OCI-LY1 (cell line): Measurements from ENCODE around the gene PNPT1.

Experiments
- H2AFZ ChIP-seq: fragments of 200-600 bp; sonication (generic), shearing (Covaris generic); 2 replicates; pipeline ENCODE4 v1.6.0; 2014; ENCODE audit warnings: antibody characterized with exemption, mild to moderate bottlenecking, low read length
- H3F3A ChIP-seq: fragments of 200-600 bp; sonication (generic), shearing (Covaris generic); 2 replicates; pipeline ENCODE4 v1.6.0; 2014; ENCODE audit warnings: mild to moderate bottlenecking, antibody characterized with exemption, low read length, moderate library complexity; ENCODE audit not compliant: insufficient read depth
- H3K27ac ChIP-seq: fragments of 200-600 bp; sonication (generic); 2 replicates; pipeline ENCODE4 v1.5.1; 2014; ENCODE audit warnings: low read length, mixed run types, mild to moderate bottlenecking, low read depth; ENCODE audit not compliant: poor library complexity, severe bottlenecking
- H3K27me3 ChIP-seq: fragments of 200-600 bp; sonication (generic); 2 replicates; pipeline ENCODE4 v1.6.0; 2014; ENCODE audit warnings: antibody characterized with exemption, mild to moderate bottlenecking, low read length, moderate library complexity; ENCODE audit not compliant: insufficient read depth
- H3K36me3 ChIP-seq: fragments of 200-600 bp; sonication (generic); 2 replicates; pipeline ENCODE4 v1.6.1; 2014; ENCODE audit warnings: mild to moderate bottlenecking, antibody characterized with exemption, low read length, moderate library complexity, mixed read lengths; ENCODE audit not compliant: insufficient read depth
- H3K4me1 ChIP-seq: fragments of 200-600 bp; sonication (generic); 2 replicates; pipeline ENCODE4 v1.5.1; 2014; ENCODE audit warnings: mild to moderate bottlenecking, low read length, moderate library complexity; ENCODE audit not compliant: insufficient read depth, severe bottlenecking
- H3K4me2 ChIP-seq: fragments of 200-600 bp; sonication (generic), shearing (Covaris generic); 2 replicates; pipeline ENCODE4 v1.6.1; 2014; ENCODE audit warnings: low read length
- H3K4me3 ChIP-seq: fragments of 200-600 bp; sonication (generic); 2 replicates; pipeline ENCODE4 v1.5.1; 2014; ENCODE audit warnings: low read length, low read depth, mild to moderate bottlenecking, mixed read lengths; ENCODE audit not compliant: poor library complexity, severe bottlenecking
- H3K79me2 ChIP-seq: fragments of 200-600 bp; shearing (Covaris generic); 2 replicates; pipeline ENCODE4 v1.6.1; 2016; ENCODE audit warnings: mixed run types, low read length, mixed read lengths; ENCODE audit not compliant: insufficient read depth
- H3K9ac ChIP-seq: fragments of 200-600 bp; sonication (generic), shearing (Covaris generic); 2 replicates; pipeline ENCODE4 v1.6.1; 2014; ENCODE audit warnings: mild to moderate bottlenecking, low read length, mixed read lengths
- H3K9me2 ChIP-seq: fragments of 200-600 bp; sonication (generic), shearing (Covaris generic); 2 replicates; pipeline ENCODE4 v1.6.1; 2014; ENCODE audit warnings: low read depth, mild to moderate bottlenecking, low read length, mixed read lengths
- H3K9me3 ChIP-seq: fragments of 200-600 bp; shearing (Covaris generic); 2 replicates; pipeline ENCODE4 v1.6.1; 2014; ENCODE audit warnings: low read length, mixed read lengths
- H4K20me1 ChIP-seq: fragments of 200-600 bp; sonication (generic), shearing (Covaris generic); 2 replicates; pipeline ENCODE4 v1.6.0; 2016; ENCODE audit warnings: mild to moderate bottlenecking, low read length; ENCODE audit not compliant: insufficient read depth
- EZH2 ChIP-seq: fragments of 200-600 bp; sonication (generic), shearing (Covaris generic); IDR thresholded peaks from 2 replicates; pipeline ENCODE4 v1.8.0; 2017; ENCODE audit warnings: borderline replicate concordance, mixed run types, mild to moderate bottlenecking, antibody characterized with exemption, low read length, moderate library complexity, mixed read lengths
- TF ChIP-seq, protein P1 (sequence below): fragments of 200-600 bp; sonication (generic), shearing (Covaris generic); IDR thresholded peaks from 2 replicates; pipeline ENCODE4 v1.5.1; 2017; ENCODE audit warnings: mild to moderate bottlenecking, antibody characterized with exemption, low read length, moderate library complexity, mixed read lengths

PNPT1 gene

DNA sequence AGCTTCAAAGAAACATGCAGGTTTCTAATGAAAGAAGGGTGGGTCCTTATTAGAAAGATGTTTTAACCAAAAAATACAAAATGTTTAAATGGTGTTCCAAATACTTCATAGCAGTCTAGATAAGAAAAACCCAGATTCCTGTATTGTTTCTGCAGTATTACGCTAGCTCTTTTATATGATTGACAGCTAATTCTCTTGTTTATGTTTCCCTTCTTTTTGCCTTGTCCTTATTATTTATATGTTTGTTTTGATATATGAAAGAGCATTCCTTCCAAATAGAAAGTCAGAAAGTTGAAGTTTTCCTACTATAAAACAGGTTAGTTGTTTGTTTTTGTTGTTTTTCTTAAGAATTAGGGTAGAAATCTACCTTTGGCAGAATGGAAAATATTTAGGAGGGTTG lies 41.1 kb upstream of the PNPT1 start:
- Histone ChIP-seq H3K9me2 (no peaks in the 10 kb centered on the region), H3K4me1 (no peaks in the 10 kb centered on the region), H3K4me3 (no peak overlapping the region), H2AFZ (no peak overlapping the region), H3K4me2 (no peak overlapping the region), H3K36me3 (no peaks in the 10 kb centered on the region), H3K79me2 (no peaks in the 10 kb centered on the region), H3F3A (no peaks in the 10 kb centered on the region), H3K9ac (no peak overlapping the region), H3K9me3 (no peaks in the 10 kb centered on the region), H4K20me1 (no peaks in the 10 kb centered on the region), H3K27ac (no peak overlapping the region), H3K27me3 (no peaks in the 10 kb centered on the region)
- TF ChIP-seq EZH2: no peak
- TF ChIP-seq, protein P1, sequence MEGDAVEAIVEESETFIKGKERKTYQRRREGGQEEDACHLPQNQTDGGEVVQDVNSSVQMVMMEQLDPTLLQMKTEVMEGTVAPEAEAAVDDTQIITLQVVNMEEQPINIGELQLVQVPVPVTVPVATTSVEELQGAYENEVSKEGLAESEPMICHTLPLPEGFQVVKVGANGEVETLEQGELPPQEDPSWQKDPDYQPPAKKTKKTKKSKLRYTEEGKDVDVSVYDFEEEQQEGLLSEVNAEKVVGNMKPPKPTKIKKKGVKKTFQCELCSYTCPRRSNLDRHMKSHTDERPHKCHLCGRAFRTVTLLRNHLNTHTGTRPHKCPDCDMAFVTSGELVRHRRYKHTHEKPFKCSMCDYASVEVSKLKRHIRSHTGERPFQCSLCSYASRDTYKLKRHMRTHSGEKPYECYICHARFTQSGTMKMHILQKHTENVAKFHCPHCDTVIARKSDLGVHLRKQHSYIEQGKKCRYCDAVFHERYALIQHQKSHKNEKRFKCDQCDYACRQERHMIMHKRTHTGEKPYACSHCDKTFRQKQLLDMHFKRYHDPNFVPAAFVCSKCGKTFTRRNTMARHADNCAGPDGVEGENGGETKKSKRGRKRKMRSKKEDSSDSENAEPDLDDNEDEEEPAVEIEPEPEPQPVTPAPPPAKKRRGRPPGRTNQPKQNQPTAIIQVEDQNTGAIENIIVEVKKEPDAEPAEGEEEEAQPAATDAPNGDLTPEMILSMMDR: no peak

DNA sequence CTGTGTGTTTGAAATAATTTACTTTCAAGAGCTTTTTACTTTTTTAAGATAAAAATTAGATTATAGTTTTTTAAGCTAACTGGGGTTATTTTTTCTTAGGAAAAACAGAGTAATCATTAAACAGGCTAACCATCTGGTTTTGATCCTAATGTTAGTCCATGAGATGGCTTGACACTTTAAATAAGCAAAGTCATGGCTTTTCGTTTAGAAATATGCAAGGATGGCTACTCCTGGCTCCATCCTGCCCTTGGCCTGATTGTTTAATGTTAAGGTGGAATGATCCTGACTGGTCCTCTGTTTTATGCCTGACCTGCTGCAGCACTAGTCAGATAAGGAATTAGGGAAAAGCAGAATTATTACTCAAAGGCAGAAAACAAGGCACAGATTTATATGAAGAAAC lies 39.7 kb upstream of the PNPT1 start:
- Histone ChIP-seq H2AFZ (no peak overlapping the region), H3K9ac (no peak overlapping the region), H3F3A (no peaks in the 10 kb centered on the region), H4K20me1 (no peaks in the 10 kb centered on the region), H3K4me3 (no peak overlapping the region), H3K27ac (no peak overlapping the region), H3K79me2 (no peaks in the 10 kb centered on the region), H3K9me3 (no peaks in the 10 kb centered on the region), H3K27me3 (no peaks in the 10 kb centered on the region), H3K4me2 (no peak overlapping the region), H3K4me1 (no peaks in the 10 kb centered on the region), H3K9me2 (no peaks in the 10 kb centered on the region), H3K36me3 (no peaks in the 10 kb centered on the region)
- TF ChIP-seq, protein P1: no peak
- no peak for TF ChIP-seq EZH2

DNA sequence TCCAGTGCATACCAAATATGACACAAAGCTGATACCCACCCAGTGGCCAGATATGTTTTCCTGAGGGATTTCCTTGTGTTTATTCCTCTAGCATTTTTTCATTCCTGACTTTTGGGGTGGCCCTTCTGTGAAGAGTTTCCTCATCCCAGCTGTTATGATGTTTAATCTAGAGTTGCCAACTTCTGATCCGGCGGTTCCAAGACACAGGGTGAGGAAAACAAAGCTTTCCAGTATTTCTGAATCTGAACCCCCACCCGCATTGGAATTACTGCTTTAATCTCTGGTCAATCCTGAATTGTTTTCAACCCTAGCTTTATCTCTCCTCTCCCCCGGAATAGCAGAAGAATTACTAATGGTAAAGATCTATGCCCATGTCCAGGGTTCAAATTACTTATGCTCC lies 39.2 kb upstream of the PNPT1 start:
- H3K4me2 ChIP-seq: no peak overlapping the region

More for the DNA sequence above, 39.2 kb upstream of the PNPT1 start:
- H3K27ac ChIP-seq: no peak overlapping the region
- no peak overlapping the region for H2AFZ ChIP-seq
- no peaks in the 10 kb centered on the region for H4K20me1 ChIP-seq
- no peaks in the 10 kb centered on the region for H3F3A ChIP-seq
- H3K9ac ChIP-seq: no peak overlapping the region
- H3K4me1 ChIP-seq: no peaks in the 10 kb centered on the region
- no peaks in the 10 kb centered on the region for H3K9me3 ChIP-seq
- no peaks in the 10 kb centered on the region for H3K27me3 ChIP-seq
- H3K79me2 ChIP-seq: no peaks in the 10 kb centered on the region
- TF ChIP-seq, protein P1: no peak
- no peak for TF ChIP-seq EZH2
- H3K4me3 ChIP-seq: no peak overlapping the region
- H3K9me2 ChIP-seq: no peaks in the 10 kb centered on the region
- H3K36me3 ChIP-seq: no peaks in the 10 kb centered on the region
